Cortex of kidney (tissue), 1 donor: ENCODE results near the gene EMID1.
"Not testable (repeated sequence)": the region's sequence is repeated elsewhere in the genome, so short reads cannot be mapped to it uniquely, and the experiment has no call there.

ENCODE experiments used
- DNase-seq: peaks from one replicate; lab custom pipeline; 2025; lab: John Stamatoyannopoulos, UW

Gene EMID1

DNA sequence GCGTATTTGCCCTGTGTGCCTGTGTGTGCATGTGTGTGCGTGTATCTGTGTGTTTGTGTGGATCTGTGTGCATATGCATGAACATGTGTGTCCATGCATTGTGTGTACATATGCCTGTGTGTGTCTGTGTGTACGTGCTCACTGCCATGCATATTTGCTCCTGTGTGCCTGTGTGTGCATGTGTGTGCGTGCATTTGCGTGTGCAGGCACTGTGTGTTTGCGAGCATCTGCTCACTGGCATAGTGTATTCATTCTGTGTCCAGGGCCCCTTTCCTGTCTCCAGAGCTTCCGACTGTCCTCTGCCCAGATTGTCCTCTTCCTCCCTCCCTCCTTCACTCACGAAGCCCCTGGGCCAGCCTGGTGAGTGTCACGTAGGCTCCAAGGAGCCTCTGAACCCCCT is 5.8 kb downstream of the EMID1 start:
- no peak for DNase-seq

GRCh38 chr22:29212743-29213142 is 7.0 kb downstream of the EMID1 start:
- DNase-seq: no peak

GRCh38 chr22:29213493-29213892 is 7.8 kb downstream of the EMID1 start:
- no peak for DNase-seq

GRCh38 chr22:29214232-29214631 is 8.5 kb downstream of the EMID1 start:
- no peak for DNase-seq

- no peak for DNase-seq
These were observed 9.5 kb downstream of the EMID1 start for GRCh38 chr22:29215012-29215860.

- no peak for DNase-seq
These were observed 10.5 kb downstream of the EMID1 start for GRCh38 chr22:29216011-29216872.

GRCh38 chr22:29216873-29217666 is 11.4 kb downstream of the EMID1 start:
- DNase-seq: no peak

DNA sequence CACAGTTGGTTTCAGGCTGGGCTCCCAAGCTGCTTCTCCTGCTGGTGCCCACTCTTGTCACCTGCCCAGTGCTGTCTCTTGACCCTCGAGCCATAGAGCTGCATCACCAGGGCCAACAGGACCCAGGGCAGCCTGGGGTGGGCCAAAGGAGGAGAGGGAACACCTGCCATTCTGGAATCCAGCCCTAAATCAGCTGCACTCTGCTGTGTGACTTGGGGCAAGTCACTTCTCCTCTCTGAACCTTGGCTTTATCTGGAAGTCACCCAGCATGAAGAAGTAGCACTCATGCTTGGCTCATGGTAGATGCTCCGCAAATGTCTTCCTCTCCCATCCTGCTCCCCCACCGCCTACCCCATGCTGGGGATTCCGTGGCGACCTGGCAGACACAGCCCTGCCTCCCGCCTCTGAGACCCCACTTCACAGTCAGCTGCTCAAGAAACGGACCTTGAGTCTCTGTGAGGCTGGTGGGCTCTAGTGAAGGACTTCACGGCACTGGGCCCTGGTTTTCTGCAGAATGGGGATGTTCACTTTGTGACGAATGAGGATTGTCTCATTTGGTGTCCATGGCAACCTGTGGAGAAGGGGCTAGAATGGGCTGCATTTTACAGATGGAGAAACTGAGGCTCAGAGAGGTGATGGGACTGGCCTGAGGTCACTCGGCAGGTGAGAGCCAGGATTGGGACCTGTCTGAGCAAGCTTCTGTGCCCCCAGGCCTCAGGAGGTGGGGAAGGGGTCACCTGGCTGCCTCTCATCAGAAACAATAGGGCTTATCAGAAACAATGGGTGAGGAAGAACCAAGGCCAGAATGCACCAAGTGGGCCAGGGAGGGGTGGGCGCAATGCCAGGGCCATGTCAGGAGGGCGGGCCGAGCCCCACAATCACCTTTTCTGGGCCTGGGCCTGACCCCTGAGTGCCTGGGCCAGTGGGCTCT is 12.4 kb downstream of the EMID1 start:
- no peak for DNase-seq

DNA sequence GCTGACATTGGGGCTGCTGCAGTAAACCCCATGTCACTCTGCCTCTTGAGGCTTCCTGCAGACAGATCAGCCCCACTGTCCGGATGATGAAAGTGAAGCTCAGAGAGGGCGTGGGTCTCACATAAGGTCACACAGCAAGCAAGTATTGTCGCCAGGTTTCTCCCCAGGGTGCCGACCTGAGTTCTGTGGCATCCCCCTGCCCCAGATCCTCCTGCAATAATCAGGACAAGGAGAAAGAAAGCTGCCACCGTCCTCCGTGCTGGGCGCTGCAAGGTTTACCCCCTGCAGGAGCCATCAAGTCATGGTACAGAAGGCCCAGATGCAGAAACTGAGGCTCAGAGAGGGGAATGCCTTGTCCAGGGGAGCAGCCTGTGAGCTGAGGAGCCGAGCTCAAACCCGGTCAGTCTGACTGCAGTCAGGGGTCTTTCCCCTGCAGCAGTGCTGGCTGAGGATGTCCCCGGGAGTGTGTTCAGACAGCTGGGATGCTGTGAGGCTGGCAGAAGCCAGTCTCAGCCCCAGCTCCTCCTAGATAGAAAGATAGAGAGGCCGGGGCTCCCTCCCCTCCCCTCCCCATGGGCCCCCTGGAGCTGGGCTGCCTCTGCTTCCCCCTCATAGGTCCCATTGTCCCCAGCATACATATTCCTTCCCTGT is 13.2 kb downstream of the EMID1 start:
- DNase-seq: no peak

DNA sequence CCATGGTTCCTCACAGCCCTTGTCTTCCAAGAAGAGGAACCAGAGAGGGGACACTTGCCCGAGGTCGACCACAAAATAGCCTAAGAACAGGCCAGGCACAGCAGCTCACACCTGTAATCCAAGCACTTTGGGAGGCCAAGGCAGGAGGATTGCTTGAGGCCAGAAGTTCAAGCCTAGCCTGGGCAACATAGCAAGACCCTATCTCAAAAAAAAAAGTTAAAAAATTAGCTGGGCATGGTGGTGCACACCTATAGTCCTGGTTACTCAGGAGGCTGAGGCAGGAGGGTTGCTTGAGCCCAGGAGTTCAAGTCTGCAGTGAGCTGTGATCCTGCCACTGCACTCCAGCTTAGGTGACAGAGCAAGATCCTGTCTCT is 13.7 kb downstream of the EMID1 start:
- DNase-seq: not testable (repeated sequence)

GRCh38 chr22:29219881-29220670 is 14.4 kb downstream of the EMID1 start:
- DNase-seq: no peak

DNA sequence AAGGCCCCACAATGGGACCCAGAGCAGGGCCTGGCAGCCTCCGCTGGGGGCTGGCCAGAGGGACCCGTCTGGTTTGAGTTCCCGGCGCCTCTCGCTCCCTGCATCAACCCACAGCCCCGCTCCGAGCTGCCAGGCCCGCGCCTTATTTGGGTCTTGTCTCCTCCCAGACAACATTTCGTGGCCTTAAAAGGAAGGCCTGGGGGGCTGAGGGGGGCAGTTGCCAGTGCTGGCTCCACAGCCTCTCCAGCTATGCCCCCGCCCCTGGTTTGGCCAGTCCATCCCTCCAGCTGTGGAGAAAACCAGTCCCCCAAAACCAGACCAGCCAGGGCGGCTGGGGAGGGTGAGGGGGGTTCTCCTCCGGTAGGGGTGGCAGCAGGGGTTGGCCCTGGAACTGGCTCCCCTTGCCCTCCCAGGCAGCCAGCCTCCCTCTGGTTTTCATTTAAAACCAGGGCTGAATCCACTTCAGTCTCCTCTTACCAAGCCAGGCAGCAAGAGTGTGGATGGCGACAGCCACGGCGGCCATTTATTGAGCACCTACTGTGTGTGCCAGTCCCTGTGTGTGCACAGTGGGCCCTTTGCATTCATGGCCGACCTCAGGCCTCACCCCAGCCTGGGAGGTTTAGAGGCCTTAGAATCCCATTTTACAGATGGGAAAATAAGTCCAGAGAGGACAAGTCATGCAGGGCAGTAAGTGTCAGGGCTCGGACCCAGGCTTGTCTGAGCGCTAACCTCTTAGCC is 18.6 kb downstream of the EMID1 start:
- no peak for DNase-seq

GRCh38 chr22:29224859-29225410 is 19.2 kb downstream of the EMID1 start:
- DNase-seq: no peak

DNA sequence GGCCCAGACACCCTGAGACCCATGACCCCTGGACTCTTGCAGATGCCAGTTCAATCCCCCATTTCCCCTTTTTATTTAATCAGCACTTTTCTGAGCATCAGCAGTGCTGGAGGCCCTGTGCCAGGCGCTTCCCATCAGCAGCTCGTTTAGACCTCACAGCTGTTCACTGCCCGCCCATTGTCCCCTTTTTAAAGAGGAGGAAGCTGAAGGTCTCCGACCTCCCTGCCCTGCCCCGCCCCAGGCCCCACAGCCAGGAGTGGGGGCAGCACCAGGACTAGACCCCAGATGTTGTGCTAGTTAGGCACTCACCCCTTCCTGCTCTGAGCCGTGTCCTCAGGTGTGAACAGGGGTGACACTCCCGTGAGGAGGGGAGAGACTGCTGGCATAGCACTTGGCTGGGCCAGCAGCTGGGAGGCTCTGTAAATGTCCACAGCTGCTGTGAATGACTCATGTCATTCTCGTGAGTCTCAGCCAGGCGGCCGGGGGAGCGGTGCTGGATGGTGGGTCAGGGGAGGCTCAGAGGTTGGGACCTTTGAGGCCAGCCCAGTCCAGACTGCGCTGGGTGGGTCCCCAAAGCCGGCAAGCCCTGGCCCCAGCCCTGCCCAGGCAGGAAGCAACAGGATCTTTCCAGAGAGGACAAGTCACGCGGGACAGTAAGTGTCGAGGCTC is 19.9 kb downstream of the EMID1 start:
- no peak for DNase-seq

DNA sequence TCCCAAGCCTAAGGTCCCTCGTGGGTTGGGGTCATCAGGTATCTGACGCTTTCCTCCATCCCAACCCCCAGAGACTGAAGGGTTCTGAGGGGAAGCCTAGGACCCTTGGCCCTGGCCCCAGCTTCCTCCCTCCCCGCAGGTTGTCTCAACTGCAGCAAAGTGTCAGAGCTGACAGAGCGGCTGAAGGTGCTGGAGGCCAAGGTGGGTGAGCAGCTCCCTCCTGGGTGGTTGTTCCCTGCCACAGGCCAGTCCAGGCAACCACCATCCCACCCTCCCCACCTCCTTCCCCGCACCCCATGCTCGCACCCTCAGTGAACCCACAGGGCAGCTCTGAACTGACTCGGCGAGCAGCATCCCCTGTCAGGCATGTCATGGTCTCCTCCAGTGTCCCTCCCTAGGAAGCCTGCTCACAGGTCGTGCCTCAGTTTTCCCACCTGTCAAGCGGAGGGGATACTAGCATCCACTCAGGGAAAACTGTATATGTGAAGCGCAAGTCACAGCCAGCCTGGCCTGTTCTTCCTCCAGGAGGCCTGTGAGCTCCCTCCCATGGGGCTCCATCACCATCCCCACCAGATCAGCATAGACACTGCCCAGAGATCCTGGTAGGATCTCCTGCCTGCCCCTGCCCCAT is 20.8 kb downstream of the EMID1 start:
- DNase-seq: no peak

GRCh38 chr22:29230972-29231875 is 25.5 kb downstream of the EMID1 start:
- DNase-seq: no peak
